SK-N-SH (cell line): ENCODE data around the gene ADCY4. TPM values are rescaled to one million over a fixed set of nuclear protein-coding genes. Genes with fewer than 3 reads are reported as not detected.

Experiments used
- CHD2 ChIP-seq: fragments of 150-350 bp; IDR thresholded peaks from 2 replicates; pipeline ENCODE4 v1.6.1; 2018; ENCODE audit warnings: low read length; ENCODE audit not compliant: partially characterized antibody
- EP300 ChIP-seq, 2 experiments: IDR thresholded peaks; 2 replicates each; pipeline versions ENCODE4 v1.4.0 to v1.6.1; 2012; ENCODE audit warnings: borderline replicate concordance in 1 of 2, low read depth in 1 of 2, low read length in 1 of 2
- GATA2 ChIP-seq: sonication (generic); formaldehyde crosslinking; IDR thresholded peaks from 2 replicates; pipeline ENCODE4 v1.5.0; 2020; ENCODE audit warnings: mild to moderate bottlenecking, missing genetic modification reagents
- JUND ChIP-seq: IDR thresholded peaks from 2 replicates; pipeline ENCODE4 v1.4.0; 2012
- MEF2A ChIP-seq: IDR thresholded peaks from 2 replicates; pipeline ENCODE4 v1.4.0; 2012; ENCODE audit warnings: low read depth, borderline replicate concordance
- MXI1 ChIP-seq: IDR thresholded peaks from 2 replicates; pipeline ENCODE4 v1.6.1; 2012; ENCODE audit warnings: mild to moderate bottlenecking, low read depth, low read length, improper control_type of control experiment
- POLR2AphosphoS5 ChIP-seq: IDR thresholded peaks from 2 replicates; pipeline ENCODE4 v1.6.1; 2012; ENCODE audit warnings: low read depth, low read length
- RAD21 ChIP-seq: IDR thresholded peaks from 2 replicates; pipeline ENCODE4 v1.6.1; 2012; ENCODE audit warnings: mild to moderate bottlenecking, low read length
- RCOR1 ChIP-seq: fragments of 150-350 bp; IDR thresholded peaks from 2 replicates; pipeline ENCODE4 v1.6.1; 2017; ENCODE audit warnings: antibody characterized with exemption, low read length
- RFX5 ChIP-seq: IDR thresholded peaks from 2 replicates; pipeline ENCODE4 v1.6.1; 2012; ENCODE audit warnings: mild to moderate bottlenecking, improper control_type of control experiment, low read length
- USF1 ChIP-seq: IDR thresholded peaks from 2 replicates; pipeline ENCODE4 v1.4.0; 2012; ENCODE audit warnings: low read depth, borderline replicate concordance
- USF2 ChIP-seq: fragments of 150-350 bp; IDR thresholded peaks from 2 replicates; pipeline ENCODE4 v1.6.1; 2017; ENCODE audit warnings: antibody characterized with exemption, low read length, low read depth, borderline replicate concordance
- ZBTB33 ChIP-seq: IDR thresholded peaks from 2 replicates; pipeline ENCODE4 v1.4.0; 2012; ENCODE audit warnings: low read depth, borderline replicate concordance
- polyA plus RNA-seq, 3 experiments: library from polyadenylated mRNA; depleted of rRNA; stranded (reverse); fragments of >200 nt; gene quantifications; 2 replicates each; pipeline ENCODE4 v1.2.3, GENCODE V29; 2012
- TF ChIP-seq, protein P1 (sequence below): fragments of 150-350 bp; IDR thresholded peaks from 2 replicates; pipeline ENCODE4 v1.6.1; 2016; ENCODE audit warnings: mild to moderate bottlenecking, low read depth, low read length
- TF ChIP-seq, protein P2 (sequence below): IDR thresholded peaks from 2 replicates; pipeline ENCODE4 v1.4.0; 2012; ENCODE audit warnings: low read depth

ADCY4 gene
- polyA plus RNA-seq, 1 of the 3 experiments (the other 2 are of a cell fraction): 0.08 TPM

DNA sequence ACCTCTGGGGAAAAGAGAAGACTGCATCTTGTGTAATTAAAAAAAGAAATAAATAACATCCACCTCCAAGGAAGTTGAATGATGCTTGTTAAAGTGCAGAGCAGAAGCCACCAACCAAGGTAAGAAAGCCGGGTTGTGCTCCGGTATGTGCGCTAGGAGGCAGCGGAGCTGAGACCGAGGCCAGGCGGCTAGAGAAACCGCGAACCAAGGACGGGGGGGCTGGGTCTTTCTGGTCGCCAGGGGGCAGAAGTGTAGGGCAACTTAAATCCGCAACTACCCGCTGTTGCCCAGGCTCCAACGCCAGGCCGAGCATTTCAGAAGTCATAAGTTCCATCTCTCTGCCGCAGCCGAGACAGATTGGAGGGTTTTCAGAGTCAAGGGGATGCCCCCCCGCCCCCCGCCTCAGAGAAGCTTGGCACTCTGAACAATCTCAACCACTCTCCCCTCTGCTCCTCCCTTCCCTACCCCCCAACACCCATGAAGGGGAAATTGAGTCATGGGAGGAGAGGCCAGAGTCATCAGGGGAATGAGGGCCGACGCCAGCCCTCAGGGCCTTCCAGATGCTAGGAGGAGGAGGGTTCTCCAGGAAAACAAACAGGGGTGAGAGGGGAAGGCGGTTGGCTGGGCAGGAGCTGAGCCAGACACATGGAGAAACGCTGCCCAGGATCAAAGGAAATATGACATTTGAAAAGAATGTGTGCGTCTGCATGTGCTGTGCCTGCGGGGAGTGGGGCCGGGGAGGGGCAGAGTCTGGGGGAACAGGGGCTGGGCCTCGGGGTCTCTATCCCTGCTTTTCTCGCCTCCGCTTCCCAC lies 30.9 kb upstream of the ADCY4 start (continued):
- TF ChIP-seq USF1 (no peak), USF2 (no peak), MXI1 (peak; percentile 59; the same call in 1 of the 2 replicates), RCOR1 (0 out of 2 replicates have a peak, but pooled peaks have one; percentile 52), ZBTB33 (no peak), RAD21 (peak; percentile 81), JUND (no peak), POLR2AphosphoS5 (no peak), MEF2A (no peak), GATA2 (CRISPR knock-in tag) (no peak), CHD2 (peak; percentile 23), EP300 (IDR thresholded peaks at IDR 0.05; ENCODE audit: borderline replicate concordance in 1 of 2, low read depth in 1 of 2, low read length in 1 of 2) (no peak), RFX5 (no peak)
- TF ChIP-seq, protein P1, sequence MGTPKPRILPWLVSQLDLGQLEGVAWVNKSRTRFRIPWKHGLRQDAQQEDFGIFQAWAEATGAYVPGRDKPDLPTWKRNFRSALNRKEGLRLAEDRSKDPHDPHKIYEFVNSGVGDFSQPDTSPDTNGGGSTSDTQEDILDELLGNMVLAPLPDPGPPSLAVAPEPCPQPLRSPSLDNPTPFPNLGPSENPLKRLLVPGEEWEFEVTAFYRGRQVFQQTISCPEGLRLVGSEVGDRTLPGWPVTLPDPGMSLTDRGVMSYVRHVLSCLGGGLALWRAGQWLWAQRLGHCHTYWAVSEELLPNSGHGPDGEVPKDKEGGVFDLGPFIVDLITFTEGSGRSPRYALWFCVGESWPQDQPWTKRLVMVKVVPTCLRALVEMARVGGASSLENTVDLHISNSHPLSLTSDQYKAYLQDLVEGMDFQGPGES: no peak
- TF ChIP-seq, protein P2, sequence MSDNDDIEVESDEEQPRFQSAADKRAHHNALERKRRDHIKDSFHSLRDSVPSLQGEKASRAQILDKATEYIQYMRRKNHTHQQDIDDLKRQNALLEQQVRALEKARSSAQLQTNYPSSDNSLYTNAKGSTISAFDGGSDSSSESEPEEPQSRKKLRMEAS: peak; percentile 35; the same call in 1 of the 2 replicates
